GM06990 (cell line): ENCODE results near the gene RAPGEF1.

Experiments used
- DNase-seq: peaks from one replicate; pipeline ENCODE4 v3.0.0-alpha.2; 2011; ENCODE audit not compliant: insufficient read length; ENCODE audit errors: extremely low read depth
- H3K27me3 ChIP-seq: replicated peaks from 2 replicates; pipeline ENCODE4 v1.6.0; 2011; ENCODE audit warnings: low read length; ENCODE audit not compliant: control insufficient read depth, insufficient read depth
- H3K36me3 ChIP-seq: 2 replicates; pipeline ENCODE4 v1.5.1; 2011; ENCODE audit warnings: low read length; ENCODE audit not compliant: control insufficient read depth, insufficient read depth
- H3K4me3 ChIP-seq: replicated peaks from 2 replicates; pipeline ENCODE4 v1.5.1; 2011; ENCODE audit warnings: low read depth, mild to moderate bottlenecking, control low read depth, low read length
- CTCF ChIP-seq: IDR thresholded peaks from 2 replicates; pipeline ENCODE4 v1.5.1; 2011; ENCODE audit warnings: low read length, control low read depth, mild to moderate bottlenecking, inconsistent platforms; ENCODE audit not compliant: insufficient read depth, poor library complexity, severe bottlenecking

The RAPGEF1 gene

GRCh38 chr9:131618071-131618479 is 121.8 kb downstream of the RAPGEF1 start:
- Histone ChIP-seq H3K36me3 (peaks cover 57% of the 10 kb centered on the region), H3K27me3 (no peaks in the 10 kb centered on the region), H3K4me3 (no peak overlapping the region)
- TF ChIP-seq CTCF = no peak
- no peak for DNase-seq

GRCh38 chr9:131617611-131618010 is 122.3 kb downstream of the RAPGEF1 start:
- DNase-seq = no peak
- Histone ChIP-seq H3K27me3 (no peaks in the 10 kb centered on the region), H3K4me3 (no peak overlapping the region), H3K36me3 (peaks cover 60% of the 10 kb centered on the region)
- no peak for TF ChIP-seq CTCF

- no peak for TF ChIP-seq CTCF
These were observed 122.8 kb downstream of the RAPGEF1 start for GRCh38 chr9:131616983-131617604.

GRCh38 chr9:131614340-131614915 is 125.4 kb downstream of the RAPGEF1 start:
- DNase-seq = no peak
- Histone ChIP-seq H3K36me3 (peaks cover 50% of the 10 kb centered on the region), H3K27me3 (no peaks in the 10 kb centered on the region), H3K4me3 (no peak overlapping the region)
- TF ChIP-seq CTCF = no peak

More at GRCh38 chr9:131616983-131617604, 122.8 kb downstream of the RAPGEF1 start:
- Histone ChIP-seq H3K4me3 (no peak overlapping the region), H3K36me3 (peaks cover 57% of the 10 kb centered on the region), H3K27me3 (no peaks in the 10 kb centered on the region)
- DNase-seq = no peak

GRCh38 chr9:131613921-131614320 is 126.0 kb downstream of the RAPGEF1 start:
- TF ChIP-seq CTCF = no peak
- Histone ChIP-seq H3K4me3 (no peak overlapping the region), H3K27me3 (no peaks in the 10 kb centered on the region), H3K36me3 (peaks cover 50% of the 10 kb centered on the region)
- no peak for DNase-seq
